Measurements from ENCODE around the gene OIP5. TPM values are rescaled to one million over a fixed set of nuclear protein-coding genes. Genes with fewer than 3 reads are reported as not detected.
A peak's percentile ranks its signal among the peaks of the same experiment; 100 is the strongest.

Gene OIP5
- 10 to 100 TPM; 17.1 to 17.2 TPM for total RNA-seq

DNA sequence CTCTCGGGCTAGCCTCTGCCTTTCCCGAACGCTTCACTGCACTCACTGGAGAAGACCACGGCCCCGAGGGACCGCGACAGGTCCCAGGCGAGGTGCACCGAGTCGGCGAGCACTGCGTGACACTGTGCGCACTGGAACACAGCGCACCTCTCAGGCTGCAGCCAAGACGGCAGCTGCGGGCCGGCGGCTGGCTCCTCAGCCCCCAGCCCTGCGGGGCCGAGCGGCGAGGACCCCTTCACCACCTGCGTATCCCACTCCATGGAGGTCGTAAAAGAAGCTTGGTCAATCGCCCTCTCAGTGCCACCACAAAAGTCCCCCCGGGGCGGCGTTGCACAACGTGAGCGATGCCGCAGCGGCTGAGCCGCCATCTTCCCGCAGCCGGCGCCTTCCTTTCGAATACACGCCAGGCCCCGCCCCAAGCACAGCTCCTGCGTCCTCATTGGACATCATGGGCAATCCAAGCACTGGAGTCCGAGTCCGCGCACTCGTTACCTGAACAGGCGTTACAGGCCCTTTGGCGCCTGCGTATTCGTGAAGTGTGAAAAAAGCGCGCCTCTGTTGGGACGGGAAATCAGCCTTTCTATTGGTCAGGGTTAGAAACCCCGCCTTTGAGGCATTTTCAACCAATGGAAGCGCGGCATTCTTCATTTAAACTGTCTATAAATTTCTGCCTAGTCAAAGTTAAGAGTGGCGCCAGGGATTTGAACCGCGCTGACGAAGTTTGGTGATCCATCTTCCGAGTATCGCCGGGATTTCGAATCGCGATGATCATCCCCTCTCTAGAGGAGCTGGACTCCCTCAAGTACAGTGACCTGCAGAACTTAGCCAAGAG lies at the start of gene OIP5, which contains the start of gene NUSAP1:
TSS of gene OIP5 (minus strand) at position 398 of the 832 bp plus-strand sequence. CDS start at position 368, 30 bp downstream.
TSS of gene NUSAP1 (plus strand) at position 688 of the 832 bp plus-strand sequence. CDS start at position 765, 77 bp downstream.
- Mint-ChIP-seq H3K4me1 (peaks cover 26% of the 10 kb centered on the region), H3K9me3 (no peaks in the 10 kb centered on the region), H3K36me3 (peaks cover 23% of the 10 kb centered on the region), H3K27me3 (no peaks in the 10 kb centered on the region), H3K27ac (peak within 1 kb of the TSS; percentile 99), H3K4me3 (peak within 1 kb of the TSS; percentile 98)
- POLR2A ChIA-PET: interaction anchor here (0.5 to 2.4 kb wide), 26 partner anchors 9 to 787 kb away, joined by 3 to 26 read pairs (median 4); partner anchors contain the start of genes CHAC1, CHP1, EXD1 and INO80
- peak; percentile 93 for DNase-seq
- peak; percentile 98 for ATAC-seq (ENCODE audit: low read depth)

DNA sequence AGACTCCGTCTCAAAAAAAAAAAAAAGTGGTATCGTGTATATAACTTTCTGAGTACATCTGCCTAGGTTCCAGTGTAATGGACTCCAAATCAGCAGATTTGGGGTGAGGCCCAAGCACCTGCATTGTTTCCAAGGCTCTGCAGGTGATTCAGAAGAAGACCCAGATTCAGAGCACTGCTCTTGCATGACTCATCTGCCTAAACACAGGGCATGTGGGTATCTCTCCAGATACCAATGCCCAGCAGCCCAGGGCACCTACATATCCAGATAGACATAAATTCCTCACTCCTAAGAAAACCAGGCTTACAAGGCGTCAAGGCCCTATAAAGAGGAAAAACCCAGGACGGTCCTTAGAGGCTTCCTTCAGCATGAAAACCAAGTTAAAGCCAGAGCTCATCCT lies 45.6 kb upstream of the OIP5 start:
- Mint-ChIP-seq H3K4me3 (no peak overlapping the region), H3K27me3 (no peaks in the 10 kb centered on the region), H3K27ac (no peak overlapping the region), H3K4me1 (no peaks in the 10 kb centered on the region), H3K9me3 (no peaks in the 10 kb centered on the region), H3K36me3 (peaks cover 38% of the 10 kb centered on the region)
- POLR2A ChIA-PET: no interaction called here
- ATAC-seq (ENCODE audit: low read depth): no peak
- no peak for DNase-seq

GRCh38 chr15:41367418-41367817 lies 35.0 kb upstream of the OIP5 start:
- ATAC-seq (ENCODE audit: low read depth) (no peak), DNase-seq (no peak)
- no peaks in the 10 kb centered on the region for H3K4me1 Mint-ChIP-seq
- peaks cover 52% of the 10 kb centered on the region for H3K36me3 Mint-ChIP-seq
- no peaks in the 10 kb centered on the region for H3K9me3 Mint-ChIP-seq
- no peaks in the 10 kb centered on the region for H3K27me3 Mint-ChIP-seq
- no peak overlapping the region for H3K4me3 Mint-ChIP-seq
- POLR2A ChIA-PET: no interaction called here
- no peak overlapping the region for H3K27ac Mint-ChIP-seq

DNA sequence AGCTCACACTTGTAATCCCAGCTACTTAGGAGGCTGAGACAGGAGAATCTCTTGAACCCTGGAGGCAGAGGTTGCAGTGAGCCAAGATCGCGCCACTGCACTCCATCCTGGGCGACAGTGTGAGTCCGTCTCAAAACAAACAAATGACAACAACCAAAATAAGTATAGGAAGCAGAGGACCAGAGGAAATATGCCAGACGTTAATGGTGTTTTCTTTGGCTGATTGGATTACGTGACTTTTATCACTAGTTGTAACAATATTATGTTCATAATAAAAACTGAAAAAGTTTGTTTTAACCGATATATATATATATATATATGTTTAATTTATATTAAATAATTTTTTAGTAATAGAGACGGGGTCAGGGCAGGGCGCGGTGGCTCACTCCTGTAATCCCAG lies 22.0 kb upstream of the OIP5 start:
- POLR2A ChIA-PET: no interaction called here
- Mint-ChIP-seq H3K36me3 (peaks cover 56% of the 10 kb centered on the region), H3K27me3 (no peaks in the 10 kb centered on the region)

GRCh38 chr15:41350057-41350717 lies 17.8 kb upstream of the OIP5 start:
- Mint-ChIP-seq H3K27me3 (no peaks in the 10 kb centered on the region), H3K36me3 (peaks cover 50% of the 10 kb centered on the region), H3K27ac (no peak overlapping the region), H3K4me3 (no peak overlapping the region), H3K4me1 (peaks cover 1% of the 10 kb centered on the region), H3K9me3 (no peaks in the 10 kb centered on the region)
- ATAC-seq (ENCODE audit: low read depth) (no peak), DNase-seq (no peak)
- POLR2A ChIA-PET: interaction anchor here (0.7 to 0.8 kb wide), 2 partner anchors 17 to 24 kb away, joined by 3 to 4 read pairs; partner anchors contain the start of genes NUSAP1 and OIP5

More for the DNA sequence above, 22.0 kb upstream of the OIP5 start:
- Mint-ChIP-seq H3K4me3 (no peak overlapping the region), H3K4me1 (no peaks in the 10 kb centered on the region), H3K27ac (no peak overlapping the region), H3K9me3 (no peaks in the 10 kb centered on the region)
- ATAC-seq (ENCODE audit: low read depth) (no peak), DNase-seq (no peak)

DNA sequence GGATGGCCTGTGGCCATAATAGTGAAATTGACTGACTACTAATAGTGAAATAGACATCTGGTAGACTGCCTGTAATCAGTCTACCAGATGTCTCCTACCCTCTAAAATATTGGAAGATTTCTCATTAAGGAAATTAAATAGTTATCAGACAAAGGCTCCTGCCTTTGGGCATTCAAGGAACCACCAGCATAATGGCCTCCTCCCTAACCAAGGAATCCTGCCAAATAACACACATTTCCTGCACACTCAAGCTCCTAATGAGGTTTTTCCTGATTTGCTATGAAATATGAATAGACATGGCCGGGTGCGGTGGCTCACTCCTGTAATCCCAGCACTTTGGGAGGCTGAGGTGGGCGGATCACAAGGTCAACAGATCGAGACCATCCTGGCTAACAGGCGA lies 14.8 kb upstream of the OIP5 start:
- DNase-seq: no peak
- POLR2A ChIA-PET: no interaction called here
- Mint-ChIP-seq H3K36me3 (peaks cover 49% of the 10 kb centered on the region), H3K4me3 (no peak overlapping the region), H3K9me3 (no peaks in the 10 kb centered on the region), H3K4me1 (peaks cover 1% of the 10 kb centered on the region), H3K27me3 (no peaks in the 10 kb centered on the region), H3K27ac (no peak overlapping the region)
- ATAC-seq (ENCODE audit: low read depth): no peak

DNA sequence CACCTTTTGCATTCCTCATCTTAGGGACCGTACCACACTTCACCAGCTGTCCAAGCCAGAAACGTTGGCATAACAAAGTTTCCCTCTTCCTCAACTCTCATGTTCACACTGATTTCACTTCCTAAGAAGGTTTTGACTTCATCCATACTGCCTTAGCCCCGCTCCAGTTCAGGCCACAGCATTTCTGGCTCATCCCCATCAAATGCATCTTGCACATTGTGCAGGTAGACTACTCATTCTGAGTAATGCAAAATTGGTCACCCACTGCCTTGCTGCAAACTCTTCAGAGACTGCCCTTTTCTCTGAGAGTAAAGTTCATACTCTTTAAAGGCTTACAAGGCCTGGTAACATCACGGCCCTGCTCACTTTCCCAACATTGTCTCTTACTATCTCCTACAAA lies 9.1 kb upstream of the OIP5 start:
- ATAC-seq (ENCODE audit: low read depth) (no peak), DNase-seq (no peak)
- Mint-ChIP-seq H3K36me3 (peaks cover 51% of the 10 kb centered on the region), H3K4me1 (peaks cover 27% of the 10 kb centered on the region), H3K27me3 (no peaks in the 10 kb centered on the region), H3K4me3 (no peak overlapping the region), H3K27ac (peak overlapping the region; percentile 43), H3K9me3 (no peaks in the 10 kb centered on the region)
- POLR2A ChIA-PET: interaction anchor here (0.7 kb wide), 1 partner anchor 9 kb away, joined by 3 read pairs; the partner anchor contains the start of genes NUSAP1 and OIP5

- DNase-seq: no peak
- H3K27me3 Mint-ChIP-seq: no peaks in the 10 kb centered on the region
- no peak overlapping the region for H3K27ac Mint-ChIP-seq
These were observed 7.9 kb upstream of the OIP5 start for GRCh38 chr15:41340189-41340695.

DNA sequence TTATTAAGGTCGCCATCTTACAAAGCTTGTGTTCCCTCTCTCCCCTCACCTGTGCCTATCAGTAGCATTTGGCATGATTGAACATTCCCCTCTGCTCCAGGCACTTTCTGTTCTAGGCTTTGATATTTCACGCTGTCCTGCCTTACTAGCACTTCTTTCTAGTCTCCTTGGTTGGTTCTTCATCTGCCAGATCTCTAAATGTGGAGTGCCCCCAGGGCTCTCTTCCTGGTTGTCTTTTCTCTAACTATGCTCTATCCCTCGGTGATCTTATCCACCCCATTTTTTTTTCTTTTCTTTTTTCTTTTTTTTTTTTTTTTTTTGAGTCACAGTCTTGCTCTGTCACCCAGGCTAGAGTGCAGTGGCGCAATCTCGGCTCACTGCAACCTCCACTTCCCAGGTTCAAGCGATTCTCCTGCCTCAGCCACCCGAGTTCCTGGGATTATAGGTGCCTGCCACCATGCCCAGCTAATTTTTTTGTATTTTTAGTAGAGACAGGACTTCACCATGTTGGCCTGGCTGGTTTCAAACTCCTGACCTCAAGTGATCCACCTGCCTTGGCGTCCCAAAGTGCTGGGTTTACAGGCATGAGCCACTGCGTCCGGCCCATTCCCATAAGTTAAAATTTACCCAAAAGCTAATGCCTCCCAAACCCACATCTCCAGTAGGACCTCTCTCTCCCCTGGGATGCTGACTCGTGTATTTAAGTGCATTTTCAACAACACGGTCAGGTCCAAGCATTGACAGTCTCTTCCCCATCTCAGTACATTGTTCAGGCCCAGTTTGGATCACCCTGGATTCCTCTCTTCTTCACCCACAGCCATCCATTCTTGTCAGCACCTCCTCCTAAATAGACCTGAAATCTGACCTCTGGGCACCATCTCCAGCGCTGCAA lies 5.5 kb upstream of the OIP5 start:
- Mint-ChIP-seq H3K9me3 (no peaks in the 10 kb centered on the region), H3K36me3 (peaks cover 42% of the 10 kb centered on the region), H3K27me3 (no peaks in the 10 kb centered on the region), H3K4me3 (peak overlapping the region; percentile 3), H3K4me1 (peaks cover 33% of the 10 kb centered on the region), H3K27ac (peak overlapping the region; percentile 30)
- ATAC-seq (ENCODE audit: low read depth): no peak
- DNase-seq: no peak
- POLR2A ChIA-PET: interaction anchor here (0.6 to 0.7 kb wide), 2 partner anchors 53 to 58 kb away, joined by 5 read pairs; no protein-coding TSS in a partner anchor

More at GRCh38 chr15:41340189-41340695, 7.9 kb upstream of the OIP5 start:
- Mint-ChIP-seq H3K4me1 (peaks cover 29% of the 10 kb centered on the region), H3K9me3 (no peaks in the 10 kb centered on the region), H3K4me3 (no peak overlapping the region), H3K36me3 (peaks cover 43% of the 10 kb centered on the region)
- no peak for ATAC-seq (ENCODE audit: low read depth)
- POLR2A ChIA-PET: no interaction called here

- H3K9me3 Mint-ChIP-seq: no peaks in the 10 kb centered on the region
- H3K27ac Mint-ChIP-seq: peak overlapping the region; percentile 30
- H3K27me3 Mint-ChIP-seq: no peaks in the 10 kb centered on the region
- POLR2A ChIA-PET: interaction anchor here (0.7 kb wide), 1 partner anchor 54 kb away, joined by 5 read pairs; no protein-coding TSS in a partner anchor
- ATAC-seq (ENCODE audit: low read depth) (no peak), DNase-seq (no peak)
- H3K4me1 Mint-ChIP-seq: peaks cover 33% of the 10 kb centered on the region
- H3K36me3 Mint-ChIP-seq: peaks cover 40% of the 10 kb centered on the region
- H3K4me3 Mint-ChIP-seq: peak overlapping the region; percentile 3
These were observed 4.7 kb upstream of the OIP5 start for GRCh38 chr15:41337047-41337446.

DNA sequence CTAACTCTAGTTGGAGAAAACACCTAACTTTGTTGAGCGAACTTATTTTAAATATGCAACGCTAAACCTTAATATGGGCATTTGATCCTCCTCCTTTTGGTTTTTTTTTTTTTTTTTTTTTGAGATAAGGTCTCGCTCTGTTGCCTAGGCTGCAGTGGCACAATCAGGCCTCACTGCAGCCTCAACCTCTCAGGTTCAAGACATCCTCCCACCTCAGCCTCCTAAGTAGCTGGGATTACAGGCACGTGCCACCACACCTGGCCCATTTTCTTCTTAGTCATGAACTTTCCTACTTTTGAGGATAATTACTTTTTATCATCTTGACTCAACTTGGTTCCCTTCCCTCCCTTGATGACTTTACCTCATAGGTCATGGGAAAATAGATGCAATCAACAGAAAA lies 4.2 kb upstream of the OIP5 start:
- POLR2A ChIA-PET: no interaction called here
- Mint-ChIP-seq H3K4me1 (peaks cover 32% of the 10 kb centered on the region), H3K9me3 (no peaks in the 10 kb centered on the region), H3K27me3 (no peaks in the 10 kb centered on the region), H3K4me3 (peak overlapping the region; percentile 2), H3K27ac (no peak overlapping the region), H3K36me3 (peaks cover 36% of the 10 kb centered on the region)
- DNase-seq (no peak), ATAC-seq (ENCODE audit: low read depth) (no peak)

DNA sequence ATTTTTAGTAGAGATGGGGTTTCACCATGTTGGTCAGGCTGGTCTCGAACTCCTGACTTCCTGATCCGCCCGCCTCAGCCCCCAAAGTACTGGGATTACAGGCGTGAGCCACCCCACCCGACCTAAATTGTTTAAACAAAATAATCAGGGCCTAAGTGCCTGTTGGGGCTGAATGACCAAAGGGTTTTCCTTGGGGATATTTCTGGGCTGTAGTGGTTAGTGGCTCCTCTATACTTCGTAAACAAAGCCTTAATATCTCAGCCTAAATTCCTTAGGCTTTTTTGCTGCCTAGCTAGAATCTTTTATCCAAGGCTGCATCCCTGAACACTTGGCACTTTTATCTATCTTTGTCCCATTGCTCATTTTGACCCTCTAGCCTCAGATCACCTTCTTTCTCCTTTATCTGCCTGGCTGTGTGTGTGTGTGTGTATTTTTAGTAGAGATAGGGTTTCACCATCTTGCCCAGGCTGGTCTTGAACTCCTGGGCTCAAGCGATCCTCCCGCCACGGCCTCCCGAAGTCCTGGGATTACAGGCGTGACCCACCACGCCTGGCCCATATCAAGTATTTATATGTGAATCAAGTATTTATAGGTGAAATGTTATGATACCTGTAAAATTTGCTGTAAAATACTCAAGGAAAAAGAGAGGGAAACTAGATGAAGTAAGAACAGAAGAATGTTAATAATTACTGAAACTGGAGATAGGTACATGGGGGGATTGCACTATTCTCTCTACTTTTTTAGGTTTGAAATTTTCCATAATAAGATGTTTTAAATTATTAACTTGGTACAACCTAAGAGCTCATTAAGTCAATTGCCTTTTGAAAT lies 2.1 kb upstream of the OIP5 start:
- no peaks in the 10 kb centered on the region for H3K9me3 Mint-ChIP-seq
- DNase-seq (no peak), ATAC-seq (ENCODE audit: low read depth) (no peak)
- H3K4me1 Mint-ChIP-seq: peaks cover 32% of the 10 kb centered on the region
- POLR2A ChIA-PET: no interaction called here
- H3K27ac Mint-ChIP-seq: peak overlapping the region; percentile 99
- no peaks in the 10 kb centered on the region for H3K27me3 Mint-ChIP-seq
- H3K4me3 Mint-ChIP-seq: peak overlapping the region; percentile 98
- H3K36me3 Mint-ChIP-seq: peaks cover 22% of the 10 kb centered on the region
